Measurements from ENCODE around the gene PTPRH.
"Not testable (repeated sequence)": the region's sequence is repeated elsewhere in the genome, so short reads cannot be mapped to it uniquely, and the experiment has no call there.

Gene PTPRH

GRCh38 chr19:55244004-55244680, 34.8 kb upstream of the PTPRH start:
- no peak for DNase-seq

- DNase-seq, result no peak
These were observed 33.2 kb upstream of the PTPRH start for GRCh38 chr19:55242517-55242916.

GRCh38 chr19:55241935-55242464, 32.7 kb upstream of the PTPRH start:
- no peak for DNase-seq

- DNase-seq, result no peak
These were observed 32.0 kb upstream of the PTPRH start for GRCh38 chr19:55241143-55241934.

GRCh38 chr19:55240713-55241020, 31.4 kb upstream of the PTPRH start:
- DNase-seq, result no peak

GRCh38 chr19:55239004-55239403, 29.7 kb upstream of the PTPRH start:
- no peak for DNase-seq

GRCh38 chr19:55238030-55238429, 28.7 kb upstream of the PTPRH start:
- DNase-seq, result no peak

- no peak for DNase-seq
These were observed 23.7 kb upstream of the PTPRH start for GRCh38 chr19:55232986-55233385.

GRCh38 chr19:55232286-55232602, 22.9 kb upstream of the PTPRH start:
- no peak for DNase-seq

GRCh38 chr19:55231391-55232285, 22.3 kb upstream of the PTPRH start:
- no peak for DNase-seq

GRCh38 chr19:55230780-55231179, 21.5 kb upstream of the PTPRH start:
- DNase-seq, result no peak

GRCh38 chr19:55230329-55230728, 21.0 kb upstream of the PTPRH start:
- DNase-seq, result no peak

GRCh38 chr19:55229789-55230182, 20.5 kb upstream of the PTPRH start:
- no peak for DNase-seq

- no peak for DNase-seq
These were observed 20.0 kb upstream of the PTPRH start for GRCh38 chr19:55229145-55229788.

GRCh38 chr19:55228403-55229031, 19.2 kb upstream of the PTPRH start, which contains the start of gene TMEM86B:
TMEM86B (minus strand) TSS chr19:55228763; CDS start chr19:55228741, 22 bp downstream.
- DNase-seq, result no peak

GRCh38 chr19:55228015-55228391, 18.7 kb upstream of the PTPRH start:
- DNase-seq, result no peak

GRCh38 chr19:55227241-55228014, 18.1 kb upstream of the PTPRH start:
- DNase-seq, result no peak

- DNase-seq, result no peak
These were observed 17.5 kb upstream of the PTPRH start for GRCh38 chr19:55226788-55227187.

- DNase-seq, result no peak
These were observed 17.0 kb upstream of the PTPRH start for GRCh38 chr19:55226273-55226672.

GRCh38 chr19:55225415-55225958, 16.2 kb upstream of the PTPRH start:
- no peak for DNase-seq

- DNase-seq, result not testable (repeated sequence)
These were observed 15.5 kb upstream of the PTPRH start for GRCh38 chr19:55224679-55225414.

Measured in stimulated activated CD4-positive, alpha-beta T cell treated with anti-CD3 and anti-CD28 coated beads, Interleukin-2, amount 100 ng/mL, for 24 hours (primary cell).